Measurements from ENCODE around the gene RFPL3. TPM values are rescaled to one million over a fixed set of nuclear protein-coding genes. Genes with fewer than 3 reads are reported as not detected.

RFPL3 gene
- total and polyA plus RNA-seq, 10 of the 15 experiments (the other 5 are each of a cell fraction or from before 2014, with no cell fraction given): not detected

- TF ChIP-seq ZSCAN29 (IDR thresholded peaks at IDR 0.05) (no peak), RELB (IDR thresholded peaks at IDR 0.05; ENCODE audit: low read depth) (no peak), WRNIP1 (IDR thresholded peaks at IDR 0.05; ENCODE audit: borderline replicate concordance, low read depth, low read length) (no peak), CHD1 (IDR thresholded peaks at IDR 0.05; ENCODE audit: low read depth, low read length) (no peak), HSF1 (IDR thresholded peaks at IDR 0.05; ENCODE audit: low read depth, low read length) (no peak), ZBTB4 (CRISPR knock-in tag; IDR thresholded peaks at IDR 0.05) (no peak), CBX5 (IDR thresholded peaks at IDR 0.05; ENCODE audit: low read depth) (no peak)
These were observed 23.3 kb downstream of the RFPL3 start (continued) for GRCh38 chr22:32380991-32381390.

Measured in GM12878 (cell line).